Astrocyte (in vitro differentiated cells and primary cell): ENCODE measurements around the gene GLRA3. TPM values are rescaled to one million over a fixed set of nuclear protein-coding genes. Genes with fewer than 3 reads are reported as not detected.
A peak's percentile ranks its signal among the peaks of the same experiment; 100 is the strongest.

Experiments
- DNase-seq: peaks from one replicate; pipeline ENCODE4 v3.0.0-alpha.2; 2010; ENCODE audit warnings: low read depth
- FAIRE-seq: peaks from 2 replicates; lab custom pipeline; 2011; peaks lifted over from hg19 to GRCh38; lab: Jason Lieb, UNC
- H2AFZ ChIP-seq: 2 replicates; pipeline ENCODE4 v1.6.0; 2012; ENCODE audit warnings: low read depth, low read length, inconsistent platforms
- H3K27ac ChIP-seq: 2 replicates; pipeline ENCODE4 v1.5.1; 2011; ENCODE audit warnings: low read depth, low read length, inconsistent platforms
- H3K27me3 ChIP-seq: 2 replicates; pipeline ENCODE4 v1.6.0; 2011; ENCODE audit warnings: low read length, inconsistent platforms; ENCODE audit not compliant: insufficient read depth
- H3K36me3 ChIP-seq: 2 replicates; pipeline ENCODE4 v1.5.1; 2011; ENCODE audit warnings: low read length, inconsistent platforms; ENCODE audit not compliant: insufficient read depth
- H3K4me1 ChIP-seq: 2 replicates; pipeline ENCODE4 v1.5.1; 2011; ENCODE audit warnings: low read length, inconsistent platforms; ENCODE audit not compliant: insufficient read depth
- H3K4me2 ChIP-seq: 2 replicates; pipeline ENCODE4 v1.6.0; 2012; ENCODE audit warnings: low read length, inconsistent platforms
- H3K4me3 ChIP-seq: 2 replicates; pipeline ENCODE4 v1.5.1; 2011; ENCODE audit warnings: low read depth, mild to moderate bottlenecking, low read length, inconsistent platforms; ENCODE audit not compliant: insufficient read depth
- H3K79me2 ChIP-seq: 2 replicates; pipeline ENCODE4 v1.6.0; 2012; ENCODE audit warnings: mild to moderate bottlenecking, low read length, inconsistent platforms; ENCODE audit not compliant: insufficient read depth
- H3K9ac ChIP-seq: 2 replicates; pipeline ENCODE4 v1.6.0; 2012; ENCODE audit warnings: mild to moderate bottlenecking, low read length, inconsistent platforms
- H3K9me3 ChIP-seq: 2 replicates; pipeline ENCODE4 v1.5.1; 2012; ENCODE audit warnings: low read depth, mild to moderate bottlenecking, low read length, inconsistent platforms; ENCODE audit not compliant: insufficient read depth
- H4K20me1 ChIP-seq: 2 replicates; pipeline ENCODE4 v1.6.0; 2012; ENCODE audit warnings: low read length, inconsistent platforms; ENCODE audit not compliant: insufficient read depth
- H3K27ac Mint-ChIP-seq: one replicate; pipeline ENCODE4 v1.8.0; 2021; ENCODE audit warnings: mild to moderate bottlenecking, mixed read lengths; ENCODE audit not compliant: unreplicated experiment
- H3K27me3 Mint-ChIP-seq: one replicate; pipeline ENCODE4 v1.8.0; 2021; ENCODE audit warnings: low read depth, mixed read lengths; ENCODE audit not compliant: unreplicated experiment
- H3K36me3 Mint-ChIP-seq: one replicate; pipeline ENCODE4 v1.8.0; 2021; ENCODE audit warnings: low read depth, mixed read lengths; ENCODE audit not compliant: unreplicated experiment
- H3K4me1 Mint-ChIP-seq: one replicate; pipeline ENCODE4 v1.8.0; 2021; ENCODE audit warnings: low read depth, mixed read lengths; ENCODE audit not compliant: unreplicated experiment
- H3K4me3 Mint-ChIP-seq: one replicate; pipeline ENCODE4 v1.8.0; 2021; ENCODE audit warnings: mild to moderate bottlenecking, moderate library complexity, mixed read lengths; ENCODE audit not compliant: unreplicated experiment
- H3K9me3 Mint-ChIP-seq: one replicate; pipeline ENCODE4 v1.8.0; 2021; ENCODE audit warnings: mild to moderate bottlenecking, mixed read lengths; ENCODE audit not compliant: unreplicated experiment
- EZH2 ChIP-seq: IDR thresholded peaks from 2 replicates; pipeline ENCODE4 v1.6.1; 2012; ENCODE audit warnings: mild to moderate bottlenecking, low read length, inconsistent platforms; ENCODE audit not compliant: insufficient read depth
- total RNA-seq: library from RNA; stranded (reverse); gene quantifications from 2 replicates; pipeline ENCODE4 v1.2.1, GENCODE V29; 2021
- TF ChIP-seq, protein P1 (sequence below): IDR thresholded peaks from 2 replicates; pipeline ENCODE4 v1.5.1; 2011; ENCODE audit warnings: low read depth, mild to moderate bottlenecking, inconsistent platforms, low read length, moderate library complexity; ENCODE audit not compliant: insufficient read depth

GLRA3 gene
- total RNA-seq, 1 donor from 2014 or later: not detected

DNA sequence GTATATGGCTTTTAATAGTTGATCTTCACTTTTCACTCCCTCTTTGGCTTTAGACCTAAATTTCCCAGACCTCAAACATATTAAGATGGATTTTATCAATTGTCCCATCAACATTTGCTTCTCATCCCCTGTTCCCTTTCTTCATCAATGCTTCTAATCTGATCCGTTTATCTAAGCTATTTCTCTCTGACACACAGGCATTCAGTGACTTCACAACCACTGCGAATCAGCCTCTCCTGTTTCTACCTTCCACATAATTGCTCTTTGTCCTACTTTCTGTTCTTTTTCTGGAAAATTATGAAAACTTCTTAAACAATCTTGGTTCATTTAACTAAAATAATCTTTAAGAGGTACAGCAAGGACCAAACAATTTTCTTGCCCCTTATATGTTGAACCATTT, 115.2 kb downstream of the GLRA3 start:
- no peaks in the 10 kb centered on the region for H4K20me1 ChIP-seq
- H3K79me2 ChIP-seq: no peaks in the 10 kb centered on the region
- peak; percentile 6 for DNase-seq
- H3K36me3 ChIP-seq: no peaks in the 10 kb centered on the region
- H3K4me3 Mint-ChIP-seq: no peak overlapping the region
- H3K27ac Mint-ChIP-seq: no peak overlapping the region
- no peaks in the 10 kb centered on the region for H3K36me3 Mint-ChIP-seq
- H3K4me3 ChIP-seq: no peak overlapping the region
- H3K9me3 ChIP-seq: no peaks in the 10 kb centered on the region
- H2AFZ ChIP-seq: peak overlapping the region; percentile 39
- FAIRE-seq: no peak
- no peaks in the 10 kb centered on the region for H3K9me3 Mint-ChIP-seq
- H3K27me3 Mint-ChIP-seq: no peaks in the 10 kb centered on the region
- H3K9ac ChIP-seq: peak overlapping the region; percentile 21
- peaks cover 8% of the 10 kb centered on the region for H3K4me1 Mint-ChIP-seq
- peak overlapping the region; percentile 52 for H3K4me2 ChIP-seq
- H3K27me3 ChIP-seq: peaks cover 5% of the 10 kb centered on the region
- TF ChIP-seq, protein P1, sequence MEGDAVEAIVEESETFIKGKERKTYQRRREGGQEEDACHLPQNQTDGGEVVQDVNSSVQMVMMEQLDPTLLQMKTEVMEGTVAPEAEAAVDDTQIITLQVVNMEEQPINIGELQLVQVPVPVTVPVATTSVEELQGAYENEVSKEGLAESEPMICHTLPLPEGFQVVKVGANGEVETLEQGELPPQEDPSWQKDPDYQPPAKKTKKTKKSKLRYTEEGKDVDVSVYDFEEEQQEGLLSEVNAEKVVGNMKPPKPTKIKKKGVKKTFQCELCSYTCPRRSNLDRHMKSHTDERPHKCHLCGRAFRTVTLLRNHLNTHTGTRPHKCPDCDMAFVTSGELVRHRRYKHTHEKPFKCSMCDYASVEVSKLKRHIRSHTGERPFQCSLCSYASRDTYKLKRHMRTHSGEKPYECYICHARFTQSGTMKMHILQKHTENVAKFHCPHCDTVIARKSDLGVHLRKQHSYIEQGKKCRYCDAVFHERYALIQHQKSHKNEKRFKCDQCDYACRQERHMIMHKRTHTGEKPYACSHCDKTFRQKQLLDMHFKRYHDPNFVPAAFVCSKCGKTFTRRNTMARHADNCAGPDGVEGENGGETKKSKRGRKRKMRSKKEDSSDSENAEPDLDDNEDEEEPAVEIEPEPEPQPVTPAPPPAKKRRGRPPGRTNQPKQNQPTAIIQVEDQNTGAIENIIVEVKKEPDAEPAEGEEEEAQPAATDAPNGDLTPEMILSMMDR: no peak
- TF ChIP-seq EZH2: no peak
- no peaks in the 10 kb centered on the region for H3K4me1 ChIP-seq
- no peak overlapping the region for H3K27ac ChIP-seq

DNA sequence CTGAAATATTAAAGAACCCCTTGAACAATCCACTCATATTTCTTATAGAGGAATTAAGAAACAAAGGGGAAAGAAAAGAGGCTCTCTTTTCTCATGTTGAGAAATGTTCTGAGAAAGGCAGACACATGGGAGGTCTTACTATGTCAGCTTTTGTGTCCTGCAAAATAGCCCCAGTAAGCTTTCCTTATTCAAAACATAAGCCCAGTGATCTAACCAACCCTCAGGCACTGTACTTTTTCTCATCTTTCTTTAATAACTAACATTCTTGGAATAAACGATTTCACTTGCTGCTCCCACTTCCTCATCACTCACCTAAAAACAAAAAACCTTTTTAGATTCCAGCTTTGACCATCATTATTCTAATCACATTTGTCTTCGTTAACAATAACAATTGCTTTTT, 115.9 kb downstream of the GLRA3 start:
- DNase-seq: no peak
- Mint-ChIP-seq H3K4me1 (peaks cover 8% of the 10 kb centered on the region), H3K4me3 (no peak overlapping the region), H3K9me3 (no peaks in the 10 kb centered on the region), H3K36me3 (no peaks in the 10 kb centered on the region), H3K27me3 (no peaks in the 10 kb centered on the region), H3K27ac (no peak overlapping the region)
- Histone ChIP-seq H3K9me3 (no peaks in the 10 kb centered on the region), H3K4me3 (no peak overlapping the region), H3K27ac (no peak overlapping the region), H4K20me1 (no peaks in the 10 kb centered on the region), H3K36me3 (no peaks in the 10 kb centered on the region), H2AFZ (peak overlapping the region; percentile 39), H3K9ac (peak overlapping the region; percentile 21), H3K27me3 (peaks cover 5% of the 10 kb centered on the region), H3K79me2 (no peaks in the 10 kb centered on the region), H3K4me2 (peak overlapping the region; percentile 52), H3K4me1 (no peaks in the 10 kb centered on the region)
- TF ChIP-seq EZH2: no peak
- TF ChIP-seq, protein P1: no peak
- no peak for FAIRE-seq

DNA sequence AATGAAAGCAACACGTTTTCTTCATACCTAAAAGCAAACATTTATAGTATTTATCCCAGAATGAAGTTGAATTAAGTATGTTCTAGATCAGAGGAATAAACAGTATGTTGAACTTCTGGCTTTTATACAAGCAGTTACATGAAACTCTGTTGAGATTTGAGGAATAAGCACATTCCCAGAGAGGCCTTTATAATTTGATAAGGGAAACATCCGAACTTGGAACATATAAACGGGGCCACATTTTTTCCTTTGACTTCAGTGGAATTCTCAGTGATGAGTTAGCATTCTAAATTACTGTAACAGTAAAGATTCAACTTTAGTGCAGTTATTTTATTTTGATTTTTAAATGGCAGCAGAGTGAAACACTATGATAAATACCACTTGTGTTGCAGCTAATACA, 119.5 kb downstream of the GLRA3 start:
- Histone ChIP-seq H2AFZ (no peak overlapping the region), H3K9me3 (no peaks in the 10 kb centered on the region), H3K27ac (no peak overlapping the region), H3K79me2 (no peaks in the 10 kb centered on the region), H3K36me3 (no peaks in the 10 kb centered on the region), H4K20me1 (no peaks in the 10 kb centered on the region), H3K4me1 (no peaks in the 10 kb centered on the region), H3K27me3 (peaks cover 2% of the 10 kb centered on the region), H3K4me2 (no peak overlapping the region), H3K9ac (no peak overlapping the region), H3K4me3 (no peak overlapping the region)
- Mint-ChIP-seq H3K9me3 (no peaks in the 10 kb centered on the region), H3K27ac (no peak overlapping the region), H3K27me3 (no peaks in the 10 kb centered on the region), H3K4me3 (no peak overlapping the region), H3K36me3 (no peaks in the 10 kb centered on the region), H3K4me1 (peaks cover 8% of the 10 kb centered on the region)
- no peak for TF ChIP-seq EZH2
- TF ChIP-seq, protein P1: no peak
- DNase-seq: no peak
- FAIRE-seq: no peak
